ENCODE results near the gene IL6. TPM values are rescaled to one million over a fixed set of nuclear protein-coding genes. Genes with fewer than 3 reads are reported as not detected.

Gene IL6
- total RNA-seq, 2 experiments from 2014 or later = 3.8 to 4.0 TPM

GRCh38 chr7:22730921-22731654 is 4.1 kb downstream of the IL6 start:
- intact Hi-C loops (cut with micrococcal nuclease) = no loop called here
- H3K4me1 Mint-ChIP-seq (ENCODE audit: low read depth) = peaks cover 16% of the 10 kb centered on the region

GRCh38 chr7:22731766-22732165 is 4.8 kb downstream of the IL6 start:
- intact Hi-C loops (cut with micrococcal nuclease) = no loop called here
- Mint-ChIP-seq H3K27ac (no peak overlapping the region), H3K4me3 (no peak overlapping the region), H3K27me3 (ENCODE audit: low read depth) (peaks cover 26% of the 10 kb centered on the region), H3K9me3 (peaks cover 2% of the 10 kb centered on the region), H3K36me3 (ENCODE audit: low read depth) (no peaks in the 10 kb centered on the region), H3K4me1 (ENCODE audit: low read depth) (peaks cover 9% of the 10 kb centered on the region)
- no peak for DNase-seq
- CTCF ChIA-PET = interaction anchor here (0.6 to 4.1 kb wide), 4 partner anchors 78 to 816 kb away, joined by 3 to 42 read pairs (median 3); no protein-coding TSS in a partner anchor

More at GRCh38 chr7:22730921-22731654, 4.1 kb downstream of the IL6 start:
- Mint-ChIP-seq H3K9me3 (no peaks in the 10 kb centered on the region), H3K4me3 (no peak overlapping the region), H3K27ac (no peak overlapping the region), H3K27me3 (ENCODE audit: low read depth) (peaks cover 25% of the 10 kb centered on the region), H3K36me3 (ENCODE audit: low read depth) (no peaks in the 10 kb centered on the region)
- no peak for DNase-seq
- CTCF ChIA-PET = interaction anchor here (0.6 to 4.1 kb wide), 4 partner anchors 77 to 178 kb away, joined by 3 to 42 read pairs (median 3); no protein-coding TSS in a partner anchor

- peaks cover 5% of the 10 kb centered on the region for H3K9me3 Mint-ChIP-seq
- peaks cover 31% of the 10 kb centered on the region for H3K27me3 Mint-ChIP-seq (ENCODE audit: low read depth)
- no peak overlapping the region for H3K4me3 Mint-ChIP-seq
- peaks cover 2% of the 10 kb centered on the region for H3K4me1 Mint-ChIP-seq (ENCODE audit: low read depth)
- no peak for DNase-seq
- CTCF ChIA-PET = interaction anchor here (0.6 to 4.1 kb wide), 5 partner anchors 73 to 816 kb away, joined by 3 to 42 read pairs (median 3); no protein-coding TSS in a partner anchor
- no peak overlapping the region for H3K27ac Mint-ChIP-seq
- H3K36me3 Mint-ChIP-seq (ENCODE audit: low read depth) = no peaks in the 10 kb centered on the region
- intact Hi-C loops (cut with micrococcal nuclease) = no loop called here
These were observed 5.6 kb downstream of the IL6 start for GRCh38 chr7:22732556-22733126.

GRCh38 chr7:22733761-22734160 is 6.8 kb downstream of the IL6 start:
- no peak for DNase-seq
- H3K27ac Mint-ChIP-seq = no peak overlapping the region
- intact Hi-C loops (cut with micrococcal nuclease) = no loop called here
- peaks cover 27% of the 10 kb centered on the region for H3K27me3 Mint-ChIP-seq (ENCODE audit: low read depth)
- H3K36me3 Mint-ChIP-seq (ENCODE audit: low read depth) = no peaks in the 10 kb centered on the region
- H3K4me3 Mint-ChIP-seq = no peak overlapping the region
- peaks cover 5% of the 10 kb centered on the region for H3K9me3 Mint-ChIP-seq
- CTCF ChIA-PET = interaction anchor here (0.5 to 4.1 kb wide), 3 partner anchors 72 to 175 kb away, joined by 3 to 42 read pairs (median 4); no protein-coding TSS in a partner anchor
- H3K4me1 Mint-ChIP-seq (ENCODE audit: low read depth) = no peaks in the 10 kb centered on the region

- no peak for DNase-seq
- CTCF ChIA-PET = interaction anchor here (1.2 kb wide), 1 partner anchor 11 kb away, joined by 4 read pairs; no protein-coding TSS in a partner anchor
These were observed 16.0 kb downstream of the IL6 start for GRCh38 chr7:22743014-22743413.

GRCh38 chr7:22751341-22751740 is 24.3 kb downstream of the IL6 start:
- H3K27ac Mint-ChIP-seq = no peak overlapping the region
- CTCF ChIA-PET = interaction anchor here (1.1 kb wide), 1 partner anchor 31 kb away, joined by 3 read pairs; no protein-coding TSS in a partner anchor

More at GRCh38 chr7:22743014-22743413, 16.0 kb downstream of the IL6 start:
- Mint-ChIP-seq H3K27ac (no peak overlapping the region), H3K27me3 (ENCODE audit: low read depth) (peaks cover 4% of the 10 kb centered on the region), H3K9me3 (no peaks in the 10 kb centered on the region), H3K36me3 (ENCODE audit: low read depth) (no peaks in the 10 kb centered on the region), H3K4me1 (ENCODE audit: low read depth) (no peaks in the 10 kb centered on the region), H3K4me3 (no peak overlapping the region)
- intact Hi-C loops (cut with micrococcal nuclease) = no loop called here

GRCh38 chr7:22757338-22757994 is 30.5 kb downstream of the IL6 start:
- Mint-ChIP-seq H3K4me3 (no peak overlapping the region), H3K27ac (no peak overlapping the region), H3K36me3 (ENCODE audit: low read depth) (no peaks in the 10 kb centered on the region), H3K4me1 (ENCODE audit: low read depth) (no peaks in the 10 kb centered on the region), H3K9me3 (peaks cover 9% of the 10 kb centered on the region), H3K27me3 (ENCODE audit: low read depth) (peaks cover 15% of the 10 kb centered on the region)
- CTCF ChIA-PET = interaction anchor here (0.9 kb wide), 1 partner anchor 25 kb away, joined by 5 read pairs; no protein-coding TSS in a partner anchor
- intact Hi-C loops (cut with micrococcal nuclease) = no loop called here
- no peak for DNase-seq

More at GRCh38 chr7:22751341-22751740, 24.3 kb downstream of the IL6 start:
- DNase-seq = no peak
- Mint-ChIP-seq H3K9me3 (peaks cover 3% of the 10 kb centered on the region), H3K27me3 (ENCODE audit: low read depth) (peaks cover 4% of the 10 kb centered on the region), H3K4me3 (no peak overlapping the region), H3K4me1 (ENCODE audit: low read depth) (no peaks in the 10 kb centered on the region), H3K36me3 (ENCODE audit: low read depth) (no peaks in the 10 kb centered on the region)
- intact Hi-C loops (cut with micrococcal nuclease) = no loop called here

- peaks cover 9% of the 10 kb centered on the region for H3K9me3 Mint-ChIP-seq
- H3K27ac Mint-ChIP-seq = no peak overlapping the region
- intact Hi-C loops (cut with micrococcal nuclease) = no loop called here
- H3K36me3 Mint-ChIP-seq (ENCODE audit: low read depth) = no peaks in the 10 kb centered on the region
- peaks cover 20% of the 10 kb centered on the region for H3K27me3 Mint-ChIP-seq (ENCODE audit: low read depth)
- CTCF ChIA-PET = interaction anchor here (0.9 kb wide), 1 partner anchor 24 kb away, joined by 5 read pairs; no protein-coding TSS in a partner anchor
- H3K4me1 Mint-ChIP-seq (ENCODE audit: low read depth) = no peaks in the 10 kb centered on the region
- no peak for DNase-seq
- H3K4me3 Mint-ChIP-seq = no peak overlapping the region
These were observed 31.6 kb downstream of the IL6 start for GRCh38 chr7:22758576-22758975.

GRCh38 chr7:22759721-22760120 is 32.7 kb downstream of the IL6 start:
- intact Hi-C loops (cut with micrococcal nuclease) = no loop called here
- peaks cover 7% of the 10 kb centered on the region for H3K9me3 Mint-ChIP-seq
- no peaks in the 10 kb centered on the region for H3K36me3 Mint-ChIP-seq (ENCODE audit: low read depth)
- CTCF ChIA-PET = no interaction called here
- no peak overlapping the region for H3K27ac Mint-ChIP-seq
- H3K4me3 Mint-ChIP-seq = no peak overlapping the region
- H3K27me3 Mint-ChIP-seq (ENCODE audit: low read depth) = peaks cover 26% of the 10 kb centered on the region
- no peaks in the 10 kb centered on the region for H3K4me1 Mint-ChIP-seq (ENCODE audit: low read depth)
- DNase-seq = no peak

- no peaks in the 10 kb centered on the region for H3K4me1 Mint-ChIP-seq (ENCODE audit: low read depth)
- H3K27ac Mint-ChIP-seq = no peak overlapping the region
- no peak overlapping the region for H3K4me3 Mint-ChIP-seq
- H3K36me3 Mint-ChIP-seq (ENCODE audit: low read depth) = no peaks in the 10 kb centered on the region
- CTCF ChIA-PET = no interaction called here
- H3K27me3 Mint-ChIP-seq (ENCODE audit: low read depth) = peaks cover 21% of the 10 kb centered on the region
- intact Hi-C loops (cut with micrococcal nuclease) = no loop called here
- H3K9me3 Mint-ChIP-seq = peaks cover 7% of the 10 kb centered on the region
- DNase-seq = no peak
These were observed 35.9 kb downstream of the IL6 start for GRCh38 chr7:22762866-22763265.

- Mint-ChIP-seq H3K27ac (no peak overlapping the region), H3K4me1 (ENCODE audit: low read depth) (no peaks in the 10 kb centered on the region), H3K27me3 (ENCODE audit: low read depth) (peaks cover 22% of the 10 kb centered on the region), H3K36me3 (ENCODE audit: low read depth) (no peaks in the 10 kb centered on the region), H3K9me3 (peaks cover 1% of the 10 kb centered on the region), H3K4me3 (no peak overlapping the region)
- DNase-seq = no peak
- CTCF ChIA-PET = no interaction called here
- intact Hi-C loops (cut with micrococcal nuclease) = no loop called here
These were observed 38.6 kb downstream of the IL6 start for GRCh38 chr7:22765609-22766008.

GRCh38 chr7:22771194-22771871 is 44.3 kb downstream of the IL6 start:
- Mint-ChIP-seq H3K27ac (no peak overlapping the region), H3K36me3 (ENCODE audit: low read depth) (no peaks in the 10 kb centered on the region), H3K4me3 (no peak overlapping the region), H3K4me1 (ENCODE audit: low read depth) (no peaks in the 10 kb centered on the region), H3K9me3 (no peaks in the 10 kb centered on the region), H3K27me3 (ENCODE audit: low read depth) (peaks cover 10% of the 10 kb centered on the region)
- no peak for DNase-seq
- CTCF ChIA-PET = interaction anchor here (1.0 to 2.5 kb wide), 2 partner anchors 11 kb away, joined by 6 to 15 read pairs; no protein-coding TSS in a partner anchor
- intact Hi-C loops (cut with micrococcal nuclease) = no loop called here

All from activated naive CD4-positive, alpha-beta T cell treated with anti-CD3 and anti-CD28 coated beads for 36 hours (primary cell).